Measurements from ENCODE around the gene GOLGA8Q.
"Not testable (repeated sequence)": the region's sequence is repeated elsewhere in the genome, so short reads cannot be mapped to it uniquely, and the experiment has no call there.

Gene GOLGA8Q

GRCh38 chr15:30551750-30552149 is at the start of gene GOLGA8Q:
GOLGA8Q (plus strand) TSS chr15:30552050; CDS start chr15:30552078, 28 bp downstream.
- not testable (repeated sequence) for DNase-seq

GRCh38 chr15:30502904-30503781 is 48.7 kb upstream of the GOLGA8Q start:
- not testable (repeated sequence) for DNase-seq

- not testable (repeated sequence) for DNase-seq
These were observed 47.5 kb upstream of the GOLGA8Q start for GRCh38 chr15:30504162-30504843.

GRCh38 chr15:30514545-30514944 is 37.3 kb upstream of the GOLGA8Q start:
- DNase-seq: not testable (repeated sequence)

GRCh38 chr15:30523453-30524243 is 28.2 kb upstream of the GOLGA8Q start:
- not testable (repeated sequence) for DNase-seq

- not testable (repeated sequence) for DNase-seq
These were observed 25.9 kb upstream of the GOLGA8Q start for GRCh38 chr15:30525912-30526311.

GRCh38 chr15:30529049-30529448 is 22.8 kb upstream of the GOLGA8Q start:
- DNase-seq: not testable (repeated sequence)

- DNase-seq: not testable (repeated sequence)
These were observed 15.1 kb downstream of the GOLGA8Q start for GRCh38 chr15:30566949-30567348.

GRCh38 chr15:30573012-30573491 is 21.2 kb downstream of the GOLGA8Q start:
- not testable (repeated sequence) for DNase-seq

- not testable (repeated sequence) for DNase-seq
These were observed 27.6 kb downstream of the GOLGA8Q start for GRCh38 chr15:30579394-30579970.

- not testable (repeated sequence) for DNase-seq
These were observed 28.9 kb downstream of the GOLGA8Q start for GRCh38 chr15:30580716-30581115.

GRCh38 chr15:30598953-30599352 is 47.1 kb downstream of the GOLGA8Q start:
- DNase-seq: not testable (repeated sequence)

- not testable (repeated sequence) for DNase-seq
These were observed 51.9 kb downstream of the GOLGA8Q start, which contains the start of gene GOLGA8H for GRCh38 chr15:30603796-30604195. GOLGA8H (plus strand) TSS chr15:30604028; CDS start chr15:30604126, 98 bp downstream.
